Measurements from ENCODE around the gene KLHDC4.

- TF ChIP-seq POLR2AphosphoS5 (IDR thresholded peaks at IDR 0.05; ENCODE audit: low read depth, low read length) (no peak), POLR2A (IDR thresholded peaks at IDR 0.05; ENCODE audit: low read depth, low read length) (no peak), PAX5 (IDR thresholded peaks at IDR 0.05; ENCODE audit: insufficient read depth, low read length, severe bottlenecking) (no peak)
These were observed 23.9 kb upstream of the KLHDC4 start for GRCh38 chr16:87789437-87790291.

Data from GM12891 (cell line).